Measurements from ENCODE around the gene SYNGR3.

GRCh38 chr16:1966460-1966859 lies 23.3 kb upstream of the SYNGR3 start, which contains the start of gene RNF151:
- TF ChIP-seq CTCF (IDR thresholded peaks at IDR 0.05) = no peak
- no peak for TF ChIP-seq POLR2A (IDR thresholded peaks at IDR 0.05)
